SK-N-SH (cell line): ENCODE data around the gene VWF.

ENCODE experiments used
- CTCF ChIP-seq: fragments of 200-600 bp; sonication (generic); IDR thresholded peaks from 2 replicates; pipeline ENCODE4 v1.6.1; 2017; ENCODE audit warnings: antibody characterized with exemption, mild to moderate bottlenecking, moderate library complexity
- MXI1 ChIP-seq: IDR thresholded peaks from 2 replicates; pipeline ENCODE4 v1.6.1; 2012; ENCODE audit warnings: mild to moderate bottlenecking, low read depth, low read length, improper control_type of control experiment
- RFX5 ChIP-seq: IDR thresholded peaks from 2 replicates; pipeline ENCODE4 v1.6.1; 2012; ENCODE audit warnings: mild to moderate bottlenecking, improper control_type of control experiment, low read length

GRCh38 chr12:6123258-6123657 lies 1.2 kb downstream of the VWF start:
- no peak for TF ChIP-seq CTCF
- TF ChIP-seq MXI1: no peak
- TF ChIP-seq RFX5: no peak
